Testis (tissue), 5 donors: Measurements from ENCODE around the gene SPACDR. TPM values are rescaled to one million over a fixed set of nuclear protein-coding genes. Genes with fewer than 3 reads are reported as not detected.

Experiments used
- DNase-seq: peaks from one replicate; pipeline ENCODE4 v3.0.0-alpha.2; 2019
- H3K27ac ChIP-seq, 2 donors: fragments of 200-600 bp; sonication (generic); one replicate each; pipeline ENCODE4 v1.5.1; 2019
- H3K27me3 ChIP-seq: fragments of 200-600 bp; sonication (generic); one replicate; pipeline ENCODE4 v1.5.1; 2019
- H3K36me3 ChIP-seq: fragments of 200-600 bp; sonication (generic); one replicate; pipeline ENCODE4 v1.5.1; 2017; ENCODE audit warnings: low read depth; ENCODE audit errors: missing control alignments
- H3K4me1 ChIP-seq: fragments of 200-600 bp; sonication (generic); one replicate; pipeline ENCODE4 v1.5.1; 2019
- H3K4me3 ChIP-seq, 2 donors: fragments of 200-600 bp; sonication (generic); one replicate each; pipeline ENCODE4 v1.5.1; 2017 to 2019
- H3K9me3 ChIP-seq: fragments of 200-600 bp; sonication (generic); one replicate; pipeline ENCODE4 v1.5.1; 2017
- CTCF ChIP-seq, 3 experiments: fragments of 450-650 bp in 2 of 3; fragments of 200-600 bp in 1 of 3; sonication (generic) in 1 of 3; IDR thresholded peaks; one replicate each; pipeline ENCODE4 v1.5.1; 2016 to 2019; ENCODE audit warnings: antibody characterized with exemption in 3 of 3, mild to moderate bottlenecking in 2 of 3, moderate library complexity in 1 of 3
- POLR2A ChIP-seq: fragments of 450-650 bp; IDR thresholded peaks from one replicate; pipeline ENCODE4 v1.6.1; 2017; ENCODE audit warnings: antibody characterized with exemption, mild to moderate bottlenecking, moderate library complexity
- WGBS, 2 donors: methylation state at CpG; one replicate each; pipeline ENCODE4 v1.1.5; 2018; 5-methylcytosine and 5-hydroxymethylcytosine counted together
- intact Hi-C: fragments of 100-400 bp; cut with DNase I; formaldehyde crosslinking; loops from one replicate; pipeline ENCODE4 v1.15.1; 2023; ENCODE audit warnings: low total_unique reads
- long read RNA-seq, 2 donors: transcript quantifications; one replicate each; lab custom pipeline, GENCODE V29; 2026
- polyA plus RNA-seq: library from polyadenylated mRNA; stranded (reverse); fragments of 350-450 nt; fragmentation: Illumina TruSeq; extraction: RNeasy Lipid Tissue Mini Kit (QIAGEN cat#74804); gene quantifications from one replicate; pipeline ENCODE4 v1.2.3, GENCODE V29; 2014; ENCODE audit warnings: low read depth, low replicate concordance; ENCODE audit not compliant: insufficient read depth
- total RNA-seq, 2 donors: library from RNA; depleted of rRNA; stranded (reverse); fragments of >200 nt; gene quantifications; one replicate each; pipeline ENCODE4 v1.2.3, GENCODE V29; 2016

Gene SPACDR
- total RNA-seq = 10 to 100 TPM; 34.0 to 45.8 TPM
- 84.9 TPM for polyA plus RNA-seq
- long read RNA-seq, donor 1, partial matches to known transcripts = 0 of 1 reads
- long read RNA-seq, donor 1, other reads (novel, unspliced or antisense) = 0 of 1 reads
- long read RNA-seq, donor 2 = 0 reads

- DNase-seq = no peak
- H3K4me3 ChIP-seq = no peak within 1 kb of the TSS
- H3K27me3 ChIP-seq = no peaks in the 10 kb centered on the region
- H3K9me3 ChIP-seq = no peaks in the 10 kb centered on the region
- peak within 1 kb of the TSS; percentile 50 to 63 for H3K27ac ChIP-seq
- H3K36me3 ChIP-seq = no peaks in the 10 kb centered on the region
- no peak for TF ChIP-seq CTCF (IDR thresholded peaks at IDR 0.05)
- TF ChIP-seq POLR2A = no peak
- H3K4me1 ChIP-seq = peaks cover 18% of the 10 kb centered on the region
- intact Hi-C loops = no loop called here
- 80 to 82% methylated on average over 6 to 7 of the region's 7 CpGs for WGBS, 2 donors
Observed at GRCh38 chr7:100464210-100464660, at the start of gene SPACDR. SPACDR (minus strand) TSS chr7:100464260; CDS start chr7:100464025, 235 bp downstream.

- TF ChIP-seq POLR2A (no peak), CTCF (IDR thresholded peaks at IDR 0.05) (no peak)
- Histone ChIP-seq H3K27ac (peak overlapping the region; percentile 5 to 50), H3K4me1 (peaks cover 19% of the 10 kb centered on the region), H3K4me3 (no peak overlapping the region), H3K9me3 (no peaks in the 10 kb centered on the region), H3K27me3 (no peaks in the 10 kb centered on the region), H3K36me3 (no peaks in the 10 kb centered on the region)
- WGBS, 2 donors = 68 to 77% methylated on average over 9 of the region's 9 CpGs
- intact Hi-C loops = no loop called here
- no peak for DNase-seq
Observed at GRCh38 chr7:100513212-100513810, 49.3 kb upstream of the SPACDR start.

GRCh38 chr7:100510437-100511239 lies 46.6 kb upstream of the SPACDR start:
- intact Hi-C loops = no loop called here
- peak; percentile 76 for DNase-seq
- no peaks in the 10 kb centered on the region for H3K36me3 ChIP-seq
- H3K9me3 ChIP-seq = no peaks in the 10 kb centered on the region
- H3K4me1 ChIP-seq = peaks cover 14% of the 10 kb centered on the region
- H3K4me3 ChIP-seq = no peak overlapping the region
- TF ChIP-seq POLR2A = no peak
- H3K27me3 ChIP-seq = no peaks in the 10 kb centered on the region
- peak overlapping the region; percentile 78 to 84 for H3K27ac ChIP-seq
- WGBS, 2 donors = 70 to 81% methylated on average over 9 of the region's 9 CpGs

- H3K27ac ChIP-seq = peak overlapping the region; percentile 78 to 84
- peak; percentile 90 for DNase-seq
- no peaks in the 10 kb centered on the region for H3K9me3 ChIP-seq
- H3K27me3 ChIP-seq = no peaks in the 10 kb centered on the region
- peaks cover 12% of the 10 kb centered on the region for H3K4me1 ChIP-seq
- no peaks in the 10 kb centered on the region for H3K36me3 ChIP-seq
- TF ChIP-seq POLR2A (no peak), CTCF (IDR thresholded peaks at IDR 0.05) (no peak)
- 41 to 46% methylated on average over 7 to 15 of the region's 15 CpGs for WGBS, 2 donors
- intact Hi-C loops = no loop called here
- H3K4me3 ChIP-seq = no peak overlapping the region
Observed at GRCh38 chr7:100509231-100509630, 45.2 kb upstream of the SPACDR start.

- Histone ChIP-seq H3K27ac (no peak overlapping the region), H3K4me3 (no peak overlapping the region), H3K4me1 (peaks cover 12% of the 10 kb centered on the region), H3K36me3 (no peaks in the 10 kb centered on the region), H3K27me3 (no peaks in the 10 kb centered on the region), H3K9me3 (no peaks in the 10 kb centered on the region)
- no peak for TF ChIP-seq POLR2A
- TF ChIP-seq CTCF (IDR thresholded peaks at IDR 0.05) = no peak
- intact Hi-C loops = no loop called here
- no peak for DNase-seq
- 66 to 73% methylated on average over 8 of the region's 8 CpGs for WGBS, 2 donors
Observed at GRCh38 chr7:100506356-100506923, 42.4 kb upstream of the SPACDR start.
